ENCODE results near the gene RAB11FIP5.

- TF ChIP-seq POLR2A (IDR thresholded peaks at IDR 0.05): no peak
- no peak for TF ChIP-seq CTCF (IDR thresholded peaks at IDR 0.05)
Measured at GRCh38 chr2:73091164-73091563, 21.6 kb downstream of the RAB11FIP5 start.
